ENCODE results near the gene ACSL3.
"Not testable (repeated sequence)": the region's sequence is repeated elsewhere in the genome, so short reads cannot be mapped to it uniquely, and the experiment has no call there.

DNA sequence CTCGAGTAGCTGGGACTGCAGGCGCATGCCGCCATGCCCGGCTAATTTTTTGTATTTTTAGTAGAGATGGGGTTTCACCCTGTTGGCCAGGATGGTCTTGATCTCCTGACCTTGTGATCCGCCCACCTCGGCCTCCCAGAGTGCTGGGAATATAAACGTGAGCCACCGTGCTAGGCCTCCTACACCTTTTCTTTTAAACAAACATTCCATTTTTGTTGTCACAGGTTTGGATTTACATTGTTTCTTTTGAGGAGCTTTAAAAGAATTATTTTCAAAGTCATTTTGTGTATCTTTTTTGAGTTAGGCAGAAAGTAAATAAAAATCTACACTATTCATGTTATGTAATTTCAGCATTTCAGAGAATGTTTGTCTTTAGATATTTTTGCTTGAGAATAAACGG, 56.4 kb downstream of the ACSL3 start:
- TF ChIP-seq, protein P1, sequence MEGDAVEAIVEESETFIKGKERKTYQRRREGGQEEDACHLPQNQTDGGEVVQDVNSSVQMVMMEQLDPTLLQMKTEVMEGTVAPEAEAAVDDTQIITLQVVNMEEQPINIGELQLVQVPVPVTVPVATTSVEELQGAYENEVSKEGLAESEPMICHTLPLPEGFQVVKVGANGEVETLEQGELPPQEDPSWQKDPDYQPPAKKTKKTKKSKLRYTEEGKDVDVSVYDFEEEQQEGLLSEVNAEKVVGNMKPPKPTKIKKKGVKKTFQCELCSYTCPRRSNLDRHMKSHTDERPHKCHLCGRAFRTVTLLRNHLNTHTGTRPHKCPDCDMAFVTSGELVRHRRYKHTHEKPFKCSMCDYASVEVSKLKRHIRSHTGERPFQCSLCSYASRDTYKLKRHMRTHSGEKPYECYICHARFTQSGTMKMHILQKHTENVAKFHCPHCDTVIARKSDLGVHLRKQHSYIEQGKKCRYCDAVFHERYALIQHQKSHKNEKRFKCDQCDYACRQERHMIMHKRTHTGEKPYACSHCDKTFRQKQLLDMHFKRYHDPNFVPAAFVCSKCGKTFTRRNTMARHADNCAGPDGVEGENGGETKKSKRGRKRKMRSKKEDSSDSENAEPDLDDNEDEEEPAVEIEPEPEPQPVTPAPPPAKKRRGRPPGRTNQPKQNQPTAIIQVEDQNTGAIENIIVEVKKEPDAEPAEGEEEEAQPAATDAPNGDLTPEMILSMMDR (IDR thresholded peaks at IDR 0.05; ENCODE audit: low read depth, low read length, poor library complexity, severe bottlenecking), result not testable (repeated sequence)
- not testable (repeated sequence) for TF ChIP-seq EZH2phosphoT487 (IDR thresholded peaks at IDR 0.05; ENCODE audit: borderline replicate concordance, low read length)

Data from DOHH2 (cell line).